HepG2 (cell line): ENCODE results near the gene PDZD7. TPM values are rescaled to one million over a fixed set of nuclear protein-coding genes. Genes with fewer than 3 reads are reported as not detected.
A peak's percentile ranks its signal among the peaks of the same experiment; 100 is the strongest.

Experiments used
- BCL6 ChIP-seq: IDR thresholded peaks from 2 replicates; pipeline ENCODE4 v1.6.1; 2016; ENCODE audit warnings: missing genetic modification reagents, missing compliant biosample characterization
- BRD4 ChIP-seq: sonication (generic); formaldehyde crosslinking; IDR thresholded peaks from 2 replicates; pipeline ENCODE4 v1.4.0; 2020; ENCODE audit warnings: missing genetic modification reagents
- HNF4G ChIP-seq, 2 experiments: sonication (generic) in 1 of 2; formaldehyde crosslinking in 1 of 2; IDR thresholded peaks; 2 replicates each; pipeline versions ENCODE4 v1.4.0 to v1.6.1; 2011 to 2020; ENCODE audit warnings: borderline replicate concordance in 2 of 2, low read depth in 2 of 2, mild to moderate bottlenecking in 2 of 2, low read length in 1 of 2, missing genetic modification reagents in 1 of 2, moderate library complexity in 1 of 2
- HOXA9 ChIP-seq: sonication (generic); formaldehyde crosslinking; IDR thresholded peaks from 2 replicates; pipeline ENCODE4 v1.8.1; 2022; ENCODE audit warnings: missing genetic modification reagents, mild to moderate bottlenecking, moderate library complexity, borderline replicate concordance
- KDM5B ChIP-seq: sonication (generic); formaldehyde crosslinking; IDR thresholded peaks from 2 replicates; pipeline ENCODE4 v1.4.0; 2020; ENCODE audit warnings: missing genetic modification reagents, mild to moderate bottlenecking, borderline replicate concordance
- NFKBIZ ChIP-seq: IDR thresholded peaks from 2 replicates; pipeline ENCODE4 v1.6.1; 2018; ENCODE audit warnings: missing genetic modification reagents, missing compliant biosample characterization
- NRL ChIP-seq: sonication (generic); formaldehyde crosslinking; IDR thresholded peaks from 2 replicates; pipeline ENCODE4 v1.5.0; 2020; ENCODE audit warnings: missing genetic modification reagents, mild to moderate bottlenecking, moderate library complexity, borderline replicate concordance
- RFXAP ChIP-seq: sonication (generic); formaldehyde crosslinking; IDR thresholded peaks from 2 replicates; pipeline ENCODE4 v1.4.0; 2020; ENCODE audit warnings: missing genetic modification reagents, borderline replicate concordance
- SP4 ChIP-seq: sonication (generic); formaldehyde crosslinking; IDR thresholded peaks from 2 replicates; pipeline ENCODE4 v1.8.1; 2023; ENCODE audit warnings: mild to moderate bottlenecking, missing genetic modification reagents
- SUZ12 ChIP-seq: fragments of 150-350 bp; IDR thresholded peaks from 2 replicates; pipeline ENCODE4 v1.6.1; 2014; ENCODE audit warnings: low read depth, low read length
- TCF12 ChIP-seq, 2 experiments: fragments of 450-650 bp in 1 of 2; sonication (generic) in 1 of 2; formaldehyde crosslinking in 1 of 2; IDR thresholded peaks; 2 replicates each; pipeline versions ENCODE4 v1.6.1 to v1.8.0; 2017 to 2022; ENCODE audit warnings: antibody characterized with exemption in 1 of 2, mild to moderate bottlenecking in 1 of 2, missing genetic modification reagents in 1 of 2, moderate library complexity in 1 of 2
- TIGD3 ChIP-seq: sonication (generic); formaldehyde crosslinking; IDR thresholded peaks from 2 replicates; pipeline ENCODE4 v1.5.1; 2020; ENCODE audit warnings: mild to moderate bottlenecking, missing genetic modification reagents, borderline replicate concordance
- YY1 ChIP-seq: IDR thresholded peaks from 2 replicates; pipeline ENCODE4 v1.6.1; 2011; ENCODE audit warnings: low read length, low read depth, moderate library complexity, mild to moderate bottlenecking; ENCODE audit not compliant: insufficient read depth, insufficient replicate concordance
- ZFYVE20 ChIP-seq: sonication (generic); formaldehyde crosslinking; IDR thresholded peaks from 2 replicates; pipeline ENCODE4 v1.8.0; 2023; ENCODE audit warnings: low read depth, mild to moderate bottlenecking, moderate library complexity, missing genetic modification reagents, borderline replicate concordance
- ZNF263 ChIP-seq: sonication (generic); formaldehyde crosslinking; IDR thresholded peaks from 2 replicates; pipeline ENCODE4 v1.4.0; 2020; ENCODE audit warnings: missing genetic modification reagents
- ZNF460 ChIP-seq: sonication (generic); formaldehyde crosslinking; IDR thresholded peaks from 2 replicates; pipeline ENCODE4 v1.5.1; 2020; ENCODE audit warnings: missing genetic modification reagents, mild to moderate bottlenecking, borderline replicate concordance
- ZNF564 ChIP-seq: sonication (generic); formaldehyde crosslinking; IDR thresholded peaks from 2 replicates; pipeline ENCODE4 v1.8.1; 2023; ENCODE audit warnings: mild to moderate bottlenecking, missing genetic modification reagents
- ZNF674 ChIP-seq: sonication (generic); formaldehyde crosslinking; IDR thresholded peaks from 2 replicates; pipeline ENCODE4 v1.5.0; 2020; ENCODE audit warnings: low read depth, mild to moderate bottlenecking, missing genetic modification reagents
- ZNF710 ChIP-seq: sonication (generic); formaldehyde crosslinking; IDR thresholded peaks from 2 replicates; pipeline ENCODE4 v1.5.0; 2020; ENCODE audit warnings: mild to moderate bottlenecking, missing genetic modification reagents, borderline replicate concordance
- ZNF720 ChIP-seq: sonication (generic); formaldehyde crosslinking; IDR thresholded peaks from 2 replicates; pipeline ENCODE4 v1.4.0; 2020; ENCODE audit warnings: missing genetic modification reagents
- ZNF766 ChIP-seq: sonication (generic); formaldehyde crosslinking; IDR thresholded peaks from 2 replicates; pipeline ENCODE4 v1.5.0; 2020; ENCODE audit warnings: missing genetic modification reagents, borderline replicate concordance
- polyA plus RNA-seq, 8 experiments: library from polyadenylated mRNA; depleted of rRNA in 3 of 8; stranded (reverse) in 7 of 8; unstranded in 1 of 8; fragments of >200 nt; fragmentation: Illumina TruSeq in 4 of 8; extraction: Trizol in 4 of 8; gene quantifications; 2 replicates each; pipeline versions ENCODE4 v1.2.1 to v1.2.3, GENCODE V29; 2011 to 2016; ENCODE audit warnings: low read depth in 4 of 8, missing spikeins in 1 of 8, mixed read lengths in 1 of 8; ENCODE audit not compliant: insufficient read depth in 1 of 8
- total RNA-seq, 5 experiments: library from RNA; depleted of rRNA; stranded (reverse); fragments of >200 nt; fragmentation: Illumina TruSeq; extraction: Trizol; gene quantifications; 2 replicates each; pipeline ENCODE4 v1.2.3, GENCODE V29; 2016; ENCODE audit warnings: low read depth in 1 of 5
- TF ChIP-seq, protein P1 (sequence below): sonication (generic); formaldehyde crosslinking; IDR thresholded peaks from 2 replicates; pipeline ENCODE4 v1.8.1; 2023; ENCODE audit warnings: missing genetic modification reagents, inconsistent platforms, borderline replicate concordance

PDZD7 gene
- total and polyA plus RNA-seq, 2 of the 13 experiments (the other 11 are each of a cell fraction or from before 2014, with no cell fraction given), result 0.58 to 0.73 TPM

DNA sequence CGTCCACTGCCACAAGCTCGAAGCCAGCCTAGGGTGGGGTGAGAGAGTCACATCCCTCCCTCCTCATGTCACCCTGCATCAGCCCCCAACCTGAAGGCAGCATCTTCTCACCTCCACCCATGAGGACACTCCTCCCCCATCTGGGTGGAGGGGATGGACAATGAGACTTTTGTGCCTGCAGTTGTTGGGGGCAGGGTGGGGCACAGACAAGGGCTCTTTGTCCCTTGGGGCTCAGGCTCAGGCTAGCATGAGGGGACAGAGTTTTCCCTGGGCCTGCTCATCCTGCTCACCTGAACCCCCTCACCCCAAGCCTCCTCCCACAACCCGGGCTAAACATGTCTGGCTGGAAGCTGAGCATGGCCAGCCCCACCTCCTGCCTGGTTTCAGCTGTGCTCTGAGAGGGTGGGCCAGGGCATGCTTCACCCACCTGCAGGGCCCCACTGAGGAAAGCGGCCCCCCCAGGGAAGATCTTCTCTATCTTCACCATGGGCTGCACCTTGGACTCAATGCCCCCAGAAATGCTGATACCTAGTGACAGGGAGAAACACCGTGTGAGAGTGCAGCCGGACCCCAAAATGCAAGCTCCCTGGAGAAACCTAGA lies 22.0 kb downstream of the PDZD7 start (continued):
- TF ChIP-seq ZNF720 (CRISPR knock-in tag) (no peak), KDM5B (CRISPR knock-in tag) (no peak), HOXA9 (CRISPR knock-in tag) (no peak), RFXAP (peak; percentile 73; the same call in 1 of the 2 replicates), TCF12 (IDR thresholded peaks at IDR 0.05) (no peak), TCF12 (CRISPR knock-in tag; IDR thresholded peaks at IDR 0.05) (no peak), SP4 (CRISPR knock-in tag) (no peak), NFKBIZ (CRISPR knock-in tag) (no peak), SUZ12 (no peak), HNF4G (IDR thresholded peaks at IDR 0.05; ENCODE audit: borderline replicate concordance, low read depth, low read length) (peak; percentile 8; the same call in 1 of the 2 replicates), HNF4G (CRISPR knock-in tag; IDR thresholded peaks at IDR 0.05; ENCODE audit: borderline replicate concordance, low read depth) (no peak), ZNF674 (no peak), ZNF263 (CRISPR knock-in tag) (peak; percentile 64), NRL (CRISPR knock-in tag) (peak; percentile 69), ZNF564 (no peak), BRD4 (CRISPR knock-in tag) (no peak), TIGD3 (CRISPR knock-in tag) (no peak), YY1 (peak; percentile 11), ZNF460 (no peak), ZNF710 (peak; percentile 65; the same call in 1 of the 2 replicates), ZNF766 (CRISPR knock-in tag) (no peak), ZFYVE20 (CRISPR knock-in tag) (no peak), BCL6 (CRISPR knock-in tag) (no peak)
- TF ChIP-seq, protein P1, sequence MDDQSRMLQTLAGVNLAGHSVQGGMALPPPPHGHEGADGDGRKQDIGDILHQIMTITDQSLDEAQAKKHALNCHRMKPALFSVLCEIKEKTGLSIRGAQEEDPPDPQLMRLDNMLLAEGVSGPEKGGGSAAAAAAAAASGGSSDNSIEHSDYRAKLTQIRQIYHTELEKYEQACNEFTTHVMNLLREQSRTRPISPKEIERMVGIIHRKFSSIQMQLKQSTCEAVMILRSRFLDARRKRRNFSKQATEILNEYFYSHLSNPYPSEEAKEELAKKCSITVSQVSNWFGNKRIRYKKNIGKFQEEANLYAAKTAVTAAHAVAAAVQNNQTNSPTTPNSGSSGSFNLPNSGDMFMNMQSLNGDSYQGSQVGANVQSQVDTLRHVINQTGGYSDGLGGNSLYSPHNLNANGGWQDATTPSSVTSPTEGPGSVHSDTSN (CRISPR knock-in tag), result no peak
